HG02938 (cell line): ENCODE results near the gene C1orf21.

Source experiments
- ATAC-seq: cut with Tn5 transposase; IDR thresholded peaks from one replicate; pipeline ENCODE4 v1.9.1; 2021; ENCODE audit warnings: mild to moderate bottlenecking, moderate library complexity; ENCODE audit not compliant: unreplicated experiment

Gene C1orf21

GRCh38 chr1:184442260-184442659, 55.4 kb downstream of the C1orf21 start:
- ATAC-seq: no peak

GRCh38 chr1:184443201-184443600, 56.4 kb downstream of the C1orf21 start:
- no peak for ATAC-seq

- ATAC-seq: no peak
Measured at GRCh38 chr1:184443624-184444023, 56.8 kb downstream of the C1orf21 start.

GRCh38 chr1:184445997-184446396, 59.2 kb downstream of the C1orf21 start:
- ATAC-seq: no peak

- no peak for ATAC-seq
Measured at GRCh38 chr1:184447651-184448185, 60.9 kb downstream of the C1orf21 start.

- no peak for ATAC-seq
Measured at GRCh38 chr1:184449916-184450315, 63.1 kb downstream of the C1orf21 start.

GRCh38 chr1:184455786-184456185, 69.0 kb downstream of the C1orf21 start:
- no peak for ATAC-seq

GRCh38 chr1:184456189-184456588, 69.4 kb downstream of the C1orf21 start:
- ATAC-seq: no peak

GRCh38 chr1:184457500-184457899, 70.7 kb downstream of the C1orf21 start:
- no peak for ATAC-seq

GRCh38 chr1:184461321-184461720, 74.5 kb downstream of the C1orf21 start:
- no peak for ATAC-seq

GRCh38 chr1:184462155-184462554, 75.3 kb downstream of the C1orf21 start:
- no peak for ATAC-seq

- ATAC-seq: no peak
Measured at GRCh38 chr1:184462990-184463389, 76.2 kb downstream of the C1orf21 start.

- ATAC-seq: no peak
Measured at GRCh38 chr1:184463680-184464079, 76.9 kb downstream of the C1orf21 start.

- ATAC-seq: no peak
Measured at GRCh38 chr1:184464757-184465156, 77.9 kb downstream of the C1orf21 start.

GRCh38 chr1:184465489-184466146, 78.8 kb downstream of the C1orf21 start:
- ATAC-seq: no peak

GRCh38 chr1:184467295-184467694, 80.5 kb downstream of the C1orf21 start:
- no peak for ATAC-seq

GRCh38 chr1:184469396-184469795, 82.6 kb downstream of the C1orf21 start:
- no peak for ATAC-seq

- no peak for ATAC-seq
Measured at GRCh38 chr1:184471686-184472085, 84.9 kb downstream of the C1orf21 start.

GRCh38 chr1:184472136-184472535, 85.3 kb downstream of the C1orf21 start:
- no peak for ATAC-seq

- no peak for ATAC-seq
Measured at GRCh38 chr1:184473176-184473966, 86.5 kb downstream of the C1orf21 start.

GRCh38 chr1:184476187-184476586, 89.4 kb downstream of the C1orf21 start:
- ATAC-seq: no peak
